K562 (cell line): ENCODE measurements around the gene FH. TPM values are rescaled to one million over a fixed set of nuclear protein-coding genes. Genes with fewer than 3 reads are reported as not detected.

Source experiments
- ARID1B ChIP-seq: fragments of 450-650 bp; IDR thresholded peaks from 2 replicates; pipeline ENCODE4 v1.6.1; 2016; ENCODE audit warnings: antibody characterized with exemption, mild to moderate bottlenecking, inconsistent platforms
- ARNT ChIP-seq, 2 experiments: fragments of 450-650 bp; IDR thresholded peaks; 2 replicates each; pipeline ENCODE4 v1.6.1; 2016; ENCODE audit warnings: mild to moderate bottlenecking in 1 of 2
- BRD9 ChIP-seq: fragments of 450-650 bp; IDR thresholded peaks from 2 replicates; pipeline ENCODE4 v1.6.1; 2018; ENCODE audit warnings: low read depth; ENCODE audit not compliant: partially characterized antibody
- FOSL1 ChIP-seq: fragments of 200-800 bp; sonication (Bioruptor generic); conservative IDR thresholded peaks from 2 replicates; pipeline ENCODE4 v1.6.1; 2016; ENCODE audit warnings: missing genetic modification characterization, missing compliant biosample characterization
- FOXK2 ChIP-seq, 2 experiments: fragments of 450-650 bp; IDR thresholded peaks in 1 of 2; conservative IDR thresholded peaks in 1 of 2; 2 replicates each; pipeline ENCODE4 v1.6.1; 2016; ENCODE audit warnings: low read depth in 2 of 2, mild to moderate bottlenecking in 1 of 2
- FOXM1 ChIP-seq, 2 experiments: fragments of 450-650 bp in 1 of 2; sonication (generic) in 1 of 2; formaldehyde crosslinking in 1 of 2; IDR thresholded peaks; 2 replicates each; pipeline versions ENCODE4 v1.6.1 to v1.9.0; 2017 to 2022; ENCODE audit warnings: low read depth in 2 of 2, mild to moderate bottlenecking in 2 of 2, missing genetic modification reagents in 1 of 2, moderate library complexity in 1 of 2
- HDAC1 ChIP-seq, 2 experiments: fragments of 450-650 bp; IDR thresholded peaks; 2 replicates each; pipeline ENCODE4 v1.6.1; 2016 to 2017; ENCODE audit warnings: inconsistent platforms in 1 of 2, mild to moderate bottlenecking in 1 of 2, moderate library complexity in 1 of 2
- HDGF ChIP-seq: fragments of 450-650 bp; IDR thresholded peaks from 2 replicates; pipeline ENCODE4 v1.6.1; 2016
- LEF1 ChIP-seq: fragments of 450-650 bp; IDR thresholded peaks from 2 replicates; pipeline ENCODE4 v1.6.1; 2016; ENCODE audit warnings: mild to moderate bottlenecking
- NBN ChIP-seq: fragments of 450-650 bp; IDR thresholded peaks from 2 replicates; pipeline ENCODE4 v1.6.1; 2016; ENCODE audit warnings: low read depth, mild to moderate bottlenecking
- NCOR1 ChIP-seq: fragments of 450-650 bp; IDR thresholded peaks from 2 replicates; pipeline ENCODE4 v1.6.1; 2016; ENCODE audit warnings: mild to moderate bottlenecking, moderate library complexity
- PKNOX1 ChIP-seq: fragments of 450-650 bp; IDR thresholded peaks from 2 replicates; pipeline ENCODE4 v1.6.1; 2016
- PML ChIP-seq: IDR thresholded peaks from 2 replicates; pipeline ENCODE4 v1.6.1; 2012; ENCODE audit warnings: low read length, inconsistent platforms
- POLR2AphosphoS5 ChIP-seq: IDR thresholded peaks from 2 replicates; pipeline ENCODE4 v1.6.1; 2011; ENCODE audit warnings: mild to moderate bottlenecking, low read depth, low read length, moderate library complexity; ENCODE audit not compliant: control insufficient read depth, insufficient read depth
- RBBP5 ChIP-seq: fragments of 200-600 bp; sonication (generic); IDR thresholded peaks from 2 replicates; pipeline ENCODE4 v1.6.1; 2012; ENCODE audit warnings: borderline replicate concordance, mild to moderate bottlenecking, low read length, control low read depth, inconsistent platforms; ENCODE audit not compliant: insufficient read depth, poor library complexity, severe bottlenecking
- SMARCA4 ChIP-seq: fragments of 450-650 bp; IDR thresholded peaks from 2 replicates; pipeline ENCODE4 v1.6.1; 2016
- SOX6 ChIP-seq: fragments of 450-650 bp; IDR thresholded peaks from 2 replicates; pipeline ENCODE4 v1.6.1; 2014; ENCODE audit warnings: mild to moderate bottlenecking
- TARDBP ChIP-seq: fragments of 450-650 bp; IDR thresholded peaks from 2 replicates; pipeline ENCODE4 v1.6.1; 2016
- THAP7 ChIP-seq: fragments of 250-450 bp; sonication (Bioruptor Pico); IDR thresholded peaks from 2 replicates; pipeline ENCODE4 v1.5.0; 2021
- ZBTB11 ChIP-seq, 3 experiments: fragments of 200-800 bp in 1 of 3; fragments of 250-450 bp in 1 of 3; fragments of 450-650 bp in 1 of 3; sonication (Bioruptor Pico) in 1 of 3; sonication (Bioruptor generic) in 1 of 3; formaldehyde crosslinking in 1 of 3; IDR thresholded peaks; 2 replicates each; pipeline versions ENCODE4 v1.6.1 to v1.8.0; 2016 to 2022; ENCODE audit warnings: mild to moderate bottlenecking in 2 of 3, missing genetic modification characterization in 2 of 3, missing compliant biosample characterization in 1 of 3, moderate library complexity in 1 of 3
- polyA plus RNA-seq, 8 experiments: library from polyadenylated mRNA; depleted of rRNA in 4 of 8; stranded (reverse) in 5 of 8; unstranded in 3 of 8; fragments of >200 nt; fragmentation: Nextera tagmentation in 2 of 8; fragmentation: Illumina TruSeq in 1 of 8; extraction: Ambion mirVana in 2 of 8; extraction: Trizol in 1 of 8; gene quantifications; 2 replicates each; pipeline versions ENCODE4 v1.2.1 to v1.2.3, GENCODE V29; 2011 to 2014; ENCODE audit warnings: inconsistent platforms in 1 of 8, missing spikeins in 1 of 8
- total RNA-seq, 7 experiments: library from RNA; depleted of rRNA in 6 of 7; stranded (reverse); fragments of >200 nt in 6 of 7; fragmentation: Illumina TruSeq in 2 of 7; extraction: Trizol in 2 of 7; gene quantifications; 2 replicates each; pipeline versions ENCODE4 v1.2.1 to v1.2.3, GENCODE V29; 2011 to 2021; ENCODE audit warnings: low replicate concordance in 1 of 7

Gene FH
- total and polyA plus RNA-seq, 9 of the 15 experiments (the other 6 are each of a cell fraction or from before 2014, with no cell fraction given) = 117 to 240 (median 211) TPM

DNA sequence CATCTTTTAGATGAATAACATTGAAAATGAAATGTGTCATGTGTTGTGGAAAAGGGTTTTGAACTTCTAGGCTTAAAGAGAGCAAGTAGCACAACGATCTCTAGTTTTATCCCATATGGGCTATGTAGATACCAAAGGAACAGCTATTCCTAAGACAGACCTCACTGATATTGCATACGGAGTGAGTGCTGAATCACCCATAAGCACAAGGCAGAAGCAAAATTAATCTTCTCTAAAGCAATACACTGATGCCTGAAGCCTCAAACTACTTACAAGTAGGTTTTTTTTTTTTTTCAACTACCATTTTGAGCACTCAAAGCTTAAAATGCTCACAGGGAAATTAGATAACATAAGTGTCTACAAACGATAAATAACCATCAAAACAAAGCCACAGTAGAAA lies 7.6 kb upstream of the FH start (continued):
- TF ChIP-seq BRD9 (peak; percentile 38), FOXK2 (conservative IDR thresholded peaks at IDR 0.05 in 1 of 2, IDR thresholded peaks at IDR 0.05 in 1 of 2; ENCODE audit: low read depth in 2 of 2) (peak in 1 of 2 experiments; percentile 43; a peak in 1 of 4 replicates), NBN (0 out of 2 replicates have a peak, but pooled peaks have one; percentile 35), PKNOX1 (peak; percentile 24; the same call in 1 of the 2 replicates), PML (0 out of 2 replicates have a peak, but pooled peaks have one; percentile 20), NCOR1 (peak; percentile 51; the same call in 1 of the 2 replicates), ARNT (IDR thresholded peaks at IDR 0.05) (peak in 1 of 2 experiments; percentile 50; a peak in 1 of 4 replicates), THAP7 (CRISPR knock-in tag) (no peak), FOSL1 (tag) (0 out of 2 replicates have a peak, but pooled peaks have one; percentile 38), HDGF (no peak), RBBP5 (no peak), LEF1 (peak; percentile 78; the same call in 1 of the 2 replicates), SMARCA4 (peak; percentile 85), TARDBP (no peak), FOXM1 (IDR thresholded peaks at IDR 0.05; ENCODE audit: low read depth) (peak; percentile 46; the same call in 1 of the 2 replicates), FOXM1 (CRISPR knock-in tag; IDR thresholded peaks at IDR 0.05; ENCODE audit: low read depth) (no peak), SOX6 (peak; percentile 57; the same call in 1 of the 2 replicates), POLR2AphosphoS5 (0 out of 2 replicates have a peak, but pooled peaks have one; percentile 43), HDAC1 (IDR thresholded peaks at IDR 0.05) (peak in 1 of 2 experiments; percentile 56; a peak in 1 of 4 replicates), ARID1B (peak; percentile 87), ZBTB11 (CRISPR knock-in tag; IDR thresholded peaks at IDR 0.05) (0 out of 6 replicates have a peak, but pooled peaks of 1 of the 3 experiments have one; percentile 22)
